Activated T-cell treated with anti-CD3 and anti-CD28 coated beads, Interleukin-2, amount 50 U/mL, for 4 hours (primary cell): ENCODE data around the gene MGAT5. TPM values are rescaled to one million over a fixed set of nuclear protein-coding genes. Genes with fewer than 3 reads are reported as not detected.

Experiments used
- ATAC-seq, 2 donors: fragments of 200-7000 bp; cut with Tn5 transposase; one replicate each; pipeline ENCODE4 v1.10.0; 2021
- DNase-seq: peaks from one replicate; pipeline ENCODE4 v3.0.0-alpha.2; 2020
- H3K27me3 Mint-ChIP-seq: one replicate; pipeline ENCODE4 v1.8.0; 2021; ENCODE audit warnings: low read depth, mixed read lengths
- H3K36me3 Mint-ChIP-seq: one replicate; pipeline ENCODE4 v1.8.0; 2022; ENCODE audit warnings: mixed read lengths; ENCODE audit not compliant: insufficient read depth
- H3K4me1 Mint-ChIP-seq: one replicate; pipeline ENCODE4 v1.8.0; 2021; ENCODE audit warnings: low read depth, mixed read lengths
- H3K4me3 Mint-ChIP-seq: one replicate; pipeline ENCODE4 v1.8.0; 2021; ENCODE audit warnings: mild to moderate bottlenecking, moderate library complexity, mixed read lengths
- H3K9me3 Mint-ChIP-seq: one replicate; pipeline ENCODE4 v1.8.0; 2021; ENCODE audit warnings: mixed read lengths
- total RNA-seq, 3 donors: library from RNA; stranded (reverse); gene quantifications; one replicate each; pipeline ENCODE4 v1.2.1, GENCODE V29; 2021

Gene MGAT5
- total RNA-seq, 3 donors from 2014 or later = 58.7 to 69.8 (median 68.4) TPM

DNA sequence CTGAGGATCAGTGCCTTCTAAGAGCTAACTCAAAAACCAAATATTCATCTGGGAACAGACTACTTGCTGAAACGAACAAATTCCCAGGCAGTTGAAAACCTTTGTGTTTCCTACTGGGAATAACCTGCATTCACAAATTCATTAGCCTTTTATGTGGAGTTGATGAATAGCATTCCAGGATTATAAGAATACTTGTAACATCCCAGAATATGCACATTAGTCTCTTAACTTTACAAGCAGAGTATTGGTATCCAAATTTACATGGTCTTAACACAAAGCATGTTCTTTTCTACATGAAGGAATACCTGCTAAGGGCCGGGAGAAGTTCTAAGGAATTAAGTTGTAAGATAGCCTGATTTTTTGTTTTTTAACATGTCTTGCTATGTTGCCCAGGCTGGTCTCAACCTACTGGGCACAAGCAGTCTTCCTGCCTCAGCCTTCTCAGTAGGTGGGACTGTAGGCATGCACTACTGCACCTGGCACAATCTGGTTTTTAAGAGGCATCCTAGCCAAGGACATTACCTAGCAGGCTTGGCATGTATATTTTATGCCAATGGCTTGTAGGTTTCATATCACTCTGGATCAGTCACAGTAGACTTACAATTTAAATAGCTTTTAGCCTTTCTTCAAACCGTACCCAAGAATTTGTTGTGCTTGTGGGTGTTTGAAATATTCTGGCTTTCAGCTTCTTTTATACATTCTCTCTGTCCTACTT, 50.7 kb downstream of the MGAT5 start:
- peak overlapping the region; percentile 24 for H3K4me3 Mint-ChIP-seq
- DNase-seq = no peak
- H3K9me3 Mint-ChIP-seq = peaks cover 4% of the 10 kb centered on the region
- H3K27me3 Mint-ChIP-seq = no peaks in the 10 kb centered on the region
- H3K4me1 Mint-ChIP-seq = peaks cover 88% of the 10 kb centered on the region
- H3K36me3 Mint-ChIP-seq = peaks cover 15% of the 10 kb centered on the region
- no peak for ATAC-seq

DNA sequence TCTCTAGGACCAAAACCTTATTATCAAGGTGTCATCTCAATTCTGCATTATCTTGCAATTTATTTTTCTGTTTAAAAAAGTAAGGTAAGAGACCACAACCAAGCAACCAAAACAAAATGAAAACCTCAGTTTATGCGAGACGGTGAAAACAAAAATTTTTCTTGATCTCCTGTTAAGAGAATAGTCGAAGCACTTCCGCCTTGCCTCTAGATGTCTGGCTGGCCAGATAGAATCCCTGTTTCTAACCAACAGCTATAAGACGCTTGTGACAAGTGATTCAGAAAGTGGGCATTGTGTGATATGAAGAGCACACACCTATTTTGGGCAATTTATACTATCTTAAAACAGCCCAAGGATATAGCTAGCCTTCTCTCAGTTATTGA, 51.2 kb downstream of the MGAT5 start:
- Mint-ChIP-seq H3K4me1 (peaks cover 88% of the 10 kb centered on the region), H3K36me3 (peaks cover 12% of the 10 kb centered on the region), H3K9me3 (peaks cover 4% of the 10 kb centered on the region), H3K27me3 (no peaks in the 10 kb centered on the region), H3K4me3 (peak overlapping the region; percentile 24)
- no peak for DNase-seq
- ATAC-seq = no peak

DNA sequence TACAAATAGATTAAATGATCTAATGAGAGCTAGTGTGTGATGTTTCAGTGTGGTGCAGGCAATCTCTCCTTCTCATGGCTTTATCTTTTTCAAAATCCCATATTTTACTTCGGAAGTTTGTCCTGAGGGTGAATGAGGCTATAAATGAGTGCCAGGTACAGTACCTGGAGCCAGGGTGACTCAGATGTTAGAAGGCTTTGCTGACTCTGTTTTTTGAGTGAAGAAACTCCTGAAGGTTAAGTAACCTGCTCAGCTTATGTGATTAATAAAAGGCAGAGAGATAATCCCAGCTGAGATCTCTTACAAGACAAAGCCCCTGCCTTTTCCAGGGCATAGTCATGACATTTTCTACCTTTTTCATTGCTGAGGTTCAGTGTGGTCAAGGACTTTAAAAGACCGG, 52.6 kb downstream of the MGAT5 start:
- DNase-seq (no peak), ATAC-seq (no peak)
- Mint-ChIP-seq H3K4me1 (peaks cover 87% of the 10 kb centered on the region), H3K9me3 (peaks cover 4% of the 10 kb centered on the region), H3K27me3 (no peaks in the 10 kb centered on the region), H3K36me3 (peaks cover 16% of the 10 kb centered on the region), H3K4me3 (no peak overlapping the region)

DNA sequence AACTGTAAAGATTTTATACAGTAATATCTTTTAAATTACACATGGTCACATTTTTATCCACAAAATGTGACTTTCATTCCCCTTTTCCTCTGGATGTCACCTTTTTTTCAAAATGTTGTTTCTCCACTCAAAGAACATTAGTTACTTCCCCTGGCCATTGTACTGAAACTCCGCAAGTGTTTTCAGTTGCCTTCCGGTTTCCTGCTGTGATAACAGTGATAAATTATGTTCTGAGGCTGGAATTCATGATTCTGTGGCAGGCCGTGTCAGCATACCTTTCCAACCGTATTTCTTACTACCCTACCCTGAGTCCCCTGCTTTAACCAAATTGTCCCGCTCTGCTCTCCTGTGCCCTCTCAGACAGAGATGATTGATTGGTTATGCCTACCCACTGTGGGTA, 53.5 kb downstream of the MGAT5 start:
- H3K27me3 Mint-ChIP-seq = no peaks in the 10 kb centered on the region
- peaks cover 4% of the 10 kb centered on the region for H3K9me3 Mint-ChIP-seq
- H3K36me3 Mint-ChIP-seq = peaks cover 17% of the 10 kb centered on the region
- no peak for ATAC-seq
- no peak overlapping the region for H3K4me3 Mint-ChIP-seq
- DNase-seq = no peak
- peaks cover 89% of the 10 kb centered on the region for H3K4me1 Mint-ChIP-seq

DNA sequence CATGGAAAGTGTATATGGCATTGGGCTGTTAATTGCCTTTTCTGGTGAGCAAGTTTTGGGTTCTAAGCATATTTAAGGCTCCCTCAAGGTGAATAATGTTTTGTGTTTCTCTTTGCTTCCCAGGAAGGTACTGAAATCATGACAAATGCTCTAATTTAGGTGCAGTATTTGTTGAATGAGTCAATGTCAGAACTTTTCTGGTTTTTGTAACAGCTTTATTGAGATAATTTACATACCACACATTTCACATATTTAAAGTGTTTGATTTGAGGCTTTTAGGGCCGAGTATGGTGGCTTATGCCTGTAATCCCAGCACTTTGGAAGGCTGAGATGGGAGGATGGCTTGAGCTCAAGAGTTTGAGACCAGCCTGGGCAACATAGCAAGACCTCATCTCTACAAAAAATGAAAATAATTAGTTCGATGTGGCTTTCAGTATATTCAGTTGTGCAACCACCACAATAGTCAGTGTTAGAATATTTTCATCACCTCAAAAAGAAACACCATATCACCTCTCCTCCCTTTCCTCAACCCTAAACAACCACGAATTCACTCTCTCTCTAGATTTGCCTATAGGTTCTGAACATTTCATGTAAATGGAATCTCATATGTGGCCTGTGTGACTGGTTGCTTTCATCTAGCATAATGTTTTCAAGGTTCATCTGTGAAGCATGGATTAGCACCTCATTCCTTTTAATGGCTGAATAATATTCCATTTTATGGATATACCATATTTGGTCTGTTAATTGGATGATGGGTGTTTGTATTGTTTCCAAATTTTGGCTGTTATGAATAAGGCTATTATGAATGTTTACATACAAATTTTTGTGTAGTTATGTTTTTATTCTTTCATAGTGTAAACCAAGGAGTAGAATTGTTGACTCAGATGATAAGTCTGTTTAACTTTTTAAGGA, 54.9 kb downstream of the MGAT5 start:
- peak; percentile 54 to 69 for ATAC-seq

DNA sequence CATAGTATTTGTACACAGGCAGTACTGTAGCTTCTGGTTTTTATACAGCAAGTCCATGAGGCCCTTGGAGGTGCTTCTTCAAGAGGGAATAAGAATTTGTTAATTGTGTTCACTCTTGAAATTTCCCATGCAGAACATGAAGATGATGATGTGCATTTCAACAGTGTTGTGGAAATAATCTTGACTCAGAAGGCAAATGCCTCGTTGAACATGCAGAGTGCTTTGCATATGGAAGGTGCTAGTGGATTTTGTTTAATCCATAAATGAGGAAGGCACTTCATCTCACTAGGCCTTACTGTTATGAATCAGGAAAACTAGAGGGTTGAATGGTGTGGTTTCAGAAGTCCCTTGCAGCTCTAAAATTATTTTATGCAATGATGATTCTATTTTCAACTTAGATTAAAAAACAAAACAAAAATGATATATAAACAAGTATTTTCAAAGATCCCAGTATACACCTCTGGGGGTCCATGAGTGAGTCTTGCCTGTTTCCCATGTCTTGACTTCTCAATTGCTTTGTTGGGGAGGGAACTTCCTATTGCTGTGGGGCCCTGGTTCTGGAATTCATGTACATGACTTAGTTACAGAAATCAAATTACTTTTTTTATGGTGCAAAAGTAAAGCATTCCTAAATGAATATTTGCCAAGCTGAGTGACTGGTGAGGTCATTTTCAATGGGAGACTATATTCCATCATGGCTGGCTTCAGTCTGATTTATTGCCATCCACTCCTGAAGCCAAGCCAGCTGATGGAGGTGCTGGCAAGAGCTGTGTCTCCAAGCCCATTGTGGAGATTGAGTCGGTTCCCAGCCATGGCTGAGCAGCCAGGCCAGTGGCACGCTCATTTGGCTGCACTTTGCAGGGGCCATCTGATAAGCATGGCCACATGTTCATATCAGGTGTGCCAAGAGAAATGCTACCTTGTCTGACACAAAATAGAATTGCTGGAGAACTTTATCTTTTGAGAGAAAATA, 56.5 kb downstream of the MGAT5 start:
- Mint-ChIP-seq H3K27me3 (no peaks in the 10 kb centered on the region), H3K4me1 (peaks cover 80% of the 10 kb centered on the region), H3K36me3 (peaks cover 19% of the 10 kb centered on the region), H3K9me3 (peaks cover 4% of the 10 kb centered on the region), H3K4me3 (no peak overlapping the region)
- ATAC-seq (no peak), DNase-seq (no peak)

More for the DNA sequence above, 54.9 kb downstream of the MGAT5 start:
- Mint-ChIP-seq H3K36me3 (peaks cover 17% of the 10 kb centered on the region), H3K27me3 (no peaks in the 10 kb centered on the region), H3K4me3 (no peak overlapping the region), H3K9me3 (peaks cover 4% of the 10 kb centered on the region), H3K4me1 (peaks cover 89% of the 10 kb centered on the region)
- DNase-seq = no peak

DNA sequence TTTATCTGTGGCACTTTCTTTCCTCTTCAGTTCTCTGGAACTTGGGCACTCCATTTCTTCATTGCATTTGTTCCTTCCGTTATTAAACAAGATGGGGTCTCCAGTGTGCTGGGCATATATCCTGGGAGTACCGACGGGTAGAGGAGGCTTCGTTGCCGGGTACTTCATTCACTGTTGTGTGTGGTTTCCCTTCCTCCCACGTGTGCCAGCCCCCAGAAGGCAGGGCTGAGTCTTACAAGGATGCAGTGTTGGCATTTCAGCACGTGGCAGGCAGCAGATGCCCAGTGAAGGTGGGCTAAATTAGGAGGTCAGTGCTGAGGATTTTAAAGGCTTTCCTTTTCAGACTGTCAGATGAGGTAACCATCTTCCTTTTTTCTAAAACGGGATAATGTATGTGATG, 58.6 kb downstream of the MGAT5 start:
- Mint-ChIP-seq H3K9me3 (peaks cover 4% of the 10 kb centered on the region), H3K4me3 (peak overlapping the region; percentile 33), H3K36me3 (peaks cover 21% of the 10 kb centered on the region), H3K4me1 (peaks cover 71% of the 10 kb centered on the region), H3K27me3 (no peaks in the 10 kb centered on the region)
- ATAC-seq = peak; percentile 22 to 37
- no peak for DNase-seq

DNA sequence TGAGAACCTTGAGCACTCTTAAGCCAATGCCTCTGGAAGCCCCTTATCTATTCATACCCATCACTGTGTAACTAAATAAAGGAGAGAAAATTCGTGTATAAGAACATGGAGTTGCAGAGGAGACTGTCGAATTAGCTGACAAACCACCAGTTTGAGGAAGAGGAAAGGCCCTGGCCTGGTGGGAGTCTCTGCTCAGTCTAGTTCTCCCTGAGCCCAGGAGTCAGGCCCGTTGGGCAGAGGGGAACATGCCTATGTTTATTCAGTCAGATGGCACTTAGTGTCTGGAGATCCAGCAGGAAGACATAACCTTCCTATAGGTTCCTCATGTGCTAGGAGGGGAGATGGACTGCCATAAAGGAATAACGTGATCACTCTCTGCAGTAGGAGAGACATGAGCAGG, 60.3 kb downstream of the MGAT5 start:
- Mint-ChIP-seq H3K36me3 (peaks cover 34% of the 10 kb centered on the region), H3K9me3 (no peaks in the 10 kb centered on the region), H3K4me3 (no peak overlapping the region), H3K4me1 (peaks cover 63% of the 10 kb centered on the region), H3K27me3 (no peaks in the 10 kb centered on the region)
- ATAC-seq (no peak), DNase-seq (no peak)

DNA sequence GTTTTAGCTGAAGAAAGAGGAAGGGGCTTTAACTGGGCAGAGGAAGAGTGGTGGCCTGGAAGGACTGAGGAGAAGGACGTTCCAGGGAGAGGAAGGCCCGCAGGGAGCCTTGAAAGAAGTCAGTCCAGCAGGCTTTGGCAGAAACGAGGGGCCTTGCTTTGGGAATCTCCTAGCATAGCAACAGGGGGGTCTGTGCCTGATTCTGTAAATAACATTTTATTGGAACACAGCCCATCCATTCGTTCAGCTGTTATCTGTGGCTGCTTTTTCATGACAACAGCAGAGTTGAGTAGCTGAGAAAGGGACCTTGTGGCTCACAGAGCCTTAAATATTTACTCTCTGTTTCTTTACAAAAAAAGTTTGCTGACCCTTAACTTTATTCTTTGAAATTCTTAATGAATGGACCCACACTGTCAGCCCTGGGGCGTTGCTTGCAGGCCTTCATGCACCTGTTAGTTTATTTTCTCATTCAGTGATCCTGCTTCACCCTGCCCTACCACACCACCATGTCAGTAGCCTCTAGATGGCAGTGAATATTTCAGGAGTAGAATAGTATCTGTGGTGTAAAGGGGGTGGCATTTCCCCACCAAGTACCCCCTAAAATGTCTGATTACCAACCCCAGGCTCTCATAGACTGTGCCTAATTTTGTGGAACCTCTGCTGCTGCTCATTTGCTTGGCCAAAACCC, 61.0 kb downstream of the MGAT5 start:
- Mint-ChIP-seq H3K4me3 (no peak overlapping the region), H3K27me3 (no peaks in the 10 kb centered on the region), H3K9me3 (no peaks in the 10 kb centered on the region), H3K4me1 (peaks cover 64% of the 10 kb centered on the region), H3K36me3 (peaks cover 32% of the 10 kb centered on the region)
- ATAC-seq (no peak), DNase-seq (no peak)

DNA sequence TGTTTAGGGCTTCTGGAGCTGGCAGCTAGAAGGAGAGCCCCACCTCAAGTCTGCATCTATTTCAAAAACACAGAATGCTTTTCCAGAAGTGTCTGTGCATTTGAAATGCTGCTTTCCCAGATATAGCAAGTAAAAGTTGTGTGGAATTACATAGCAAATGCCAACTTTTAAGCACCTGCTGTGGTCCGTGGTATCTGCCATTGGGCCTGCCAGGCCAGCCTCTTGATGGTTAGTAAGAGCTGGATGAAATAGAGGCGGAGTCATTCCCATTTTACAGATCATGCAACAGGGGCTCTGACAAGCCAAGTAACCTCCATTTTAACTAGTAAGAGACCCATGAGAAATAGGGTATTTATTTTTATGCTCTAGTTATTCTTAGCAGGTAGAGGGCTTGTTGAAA, 61.6 kb downstream of the MGAT5 start:
- Mint-ChIP-seq H3K36me3 (peaks cover 33% of the 10 kb centered on the region), H3K9me3 (no peaks in the 10 kb centered on the region), H3K27me3 (no peaks in the 10 kb centered on the region), H3K4me3 (no peak overlapping the region), H3K4me1 (peaks cover 66% of the 10 kb centered on the region)
- DNase-seq (no peak), ATAC-seq (no peak)

DNA sequence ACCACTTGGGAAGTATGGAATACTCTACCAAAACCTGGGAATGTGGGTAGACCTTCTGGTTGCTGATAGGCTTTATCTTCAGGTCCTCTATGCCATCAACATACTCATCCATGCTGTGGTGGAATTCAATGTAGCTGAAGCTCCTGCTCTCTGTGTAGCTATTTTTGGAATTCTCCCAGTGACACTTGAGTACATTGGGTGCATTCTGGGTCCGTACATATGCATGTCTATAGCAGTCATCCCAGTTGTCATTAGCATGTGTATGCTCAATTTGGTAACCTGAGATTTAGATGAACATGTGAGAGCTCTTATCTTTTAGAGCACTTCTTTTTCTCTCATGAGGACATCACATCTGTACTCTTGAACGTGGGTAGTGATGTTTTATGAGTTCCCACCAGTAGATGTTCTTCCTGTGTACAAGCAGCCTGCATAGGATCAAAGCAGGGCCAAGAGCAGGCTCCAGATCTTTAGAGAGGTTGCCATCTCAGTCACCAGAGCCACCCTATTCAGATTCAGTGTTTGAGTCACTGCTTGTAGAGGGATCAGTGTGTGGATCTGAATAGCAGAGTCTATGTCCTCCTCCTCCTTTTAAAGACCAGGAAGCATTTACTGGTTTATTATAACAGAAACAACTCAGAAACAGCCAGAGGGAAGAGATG, 65.9 kb downstream of the MGAT5 start:
- Mint-ChIP-seq H3K4me3 (no peak overlapping the region), H3K36me3 (peaks cover 36% of the 10 kb centered on the region), H3K27me3 (no peaks in the 10 kb centered on the region), H3K9me3 (no peaks in the 10 kb centered on the region), H3K4me1 (peaks cover 70% of the 10 kb centered on the region)
- ATAC-seq = peak; percentile 73 to 89
- DNase-seq = no peak

DNA sequence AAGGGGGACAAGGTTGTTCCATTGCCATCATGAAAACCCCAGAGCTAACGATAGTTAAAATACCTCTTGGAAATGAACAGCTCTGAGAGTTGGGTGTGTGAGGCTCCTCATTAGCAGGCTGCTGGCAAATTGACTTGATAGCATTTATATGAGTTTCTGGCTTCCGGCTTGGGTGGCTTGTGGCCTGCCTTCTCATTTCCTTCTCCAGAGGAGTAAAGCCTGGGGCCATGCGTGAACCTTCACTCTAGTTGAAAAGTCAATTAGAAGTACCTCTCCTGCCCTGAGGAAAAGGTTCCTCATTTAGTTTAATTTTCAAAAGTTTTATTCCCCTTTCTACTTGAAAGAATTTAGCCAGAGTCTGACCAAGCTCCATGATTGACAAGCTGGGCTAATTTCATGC, 67.1 kb downstream of the MGAT5 start:
- Mint-ChIP-seq H3K36me3 (peaks cover 39% of the 10 kb centered on the region), H3K9me3 (no peaks in the 10 kb centered on the region), H3K27me3 (no peaks in the 10 kb centered on the region), H3K4me1 (peaks cover 81% of the 10 kb centered on the region), H3K4me3 (peak overlapping the region; percentile 12)
- ATAC-seq = peak; percentile 41 to 59
- peak; percentile 15 for DNase-seq

DNA sequence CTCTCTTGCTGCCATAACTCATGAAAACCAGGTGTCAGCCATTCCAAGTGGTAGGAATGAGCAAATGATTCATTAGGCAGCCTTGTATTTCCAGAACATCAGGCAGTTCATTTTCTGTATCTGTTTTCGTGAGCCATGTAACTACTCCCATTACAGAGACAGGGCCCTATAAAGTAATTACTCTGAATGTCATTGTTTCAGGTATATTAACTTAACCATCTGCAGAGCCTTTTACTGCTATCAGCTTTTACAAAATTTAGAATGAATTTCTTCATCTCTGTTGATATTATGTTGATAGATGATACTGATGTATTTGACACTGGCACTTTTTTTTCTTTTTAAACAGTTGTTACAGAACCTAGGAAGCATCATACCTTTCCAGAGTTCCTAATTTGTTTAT, 69.9 kb downstream of the MGAT5 start:
- H3K4me3 Mint-ChIP-seq = no peak overlapping the region
- H3K9me3 Mint-ChIP-seq = no peaks in the 10 kb centered on the region
- DNase-seq (no peak), ATAC-seq (no peak)
- peaks cover 39% of the 10 kb centered on the region for H3K36me3 Mint-ChIP-seq
- peaks cover 84% of the 10 kb centered on the region for H3K4me1 Mint-ChIP-seq
- no peaks in the 10 kb centered on the region for H3K27me3 Mint-ChIP-seq
